HG03039 (cell line): ENCODE results near the gene YJU2.

Experiments
- ATAC-seq: cut with Tn5 transposase; IDR thresholded peaks from one replicate; pipeline ENCODE4 v1.9.1; 2021; ENCODE audit warnings: mild to moderate bottlenecking, moderate library complexity; ENCODE audit not compliant: unreplicated experiment

The YJU2 gene

GRCh38 chr19:4295972-4296771, 49.3 kb downstream of the YJU2 start:
- ATAC-seq: no peak

GRCh38 chr19:4297901-4298809, 51.3 kb downstream of the YJU2 start:
- no peak for ATAC-seq

- no peak for ATAC-seq
Measured at GRCh38 chr19:4298810-4299550, 52.1 kb downstream of the YJU2 start.

GRCh38 chr19:4300589-4300988, 53.7 kb downstream of the YJU2 start:
- no peak for ATAC-seq

- no peak for ATAC-seq
Measured at GRCh38 chr19:4301590-4302242, 54.8 kb downstream of the YJU2 start.

GRCh38 chr19:4302243-4302640, 55.4 kb downstream of the YJU2 start, which contains the start of gene TMIGD2:
Gene TMIGD2 (minus strand): TSS chr19:4302389. CDS start chr19:4302385, 4 bp downstream.
- no peak for ATAC-seq

- ATAC-seq: no peak
Measured at GRCh38 chr19:4303819-4304537, 57.1 kb downstream of the YJU2 start.

- no peak for ATAC-seq
Measured at GRCh38 chr19:4304538-4305256, 57.8 kb downstream of the YJU2 start, which contains the start of gene FSD1. Gene FSD1 (plus strand): TSS chr19:4304598. CDS start chr19:4304747, 149 bp downstream.

GRCh38 chr19:4305257-4305612, 58.4 kb downstream of the YJU2 start:
- no peak for ATAC-seq

GRCh38 chr19:4305659-4306058, 58.8 kb downstream of the YJU2 start:
- no peak for ATAC-seq

GRCh38 chr19:4310247-4311121, 63.6 kb downstream of the YJU2 start:
- ATAC-seq: no peak

- ATAC-seq: no peak
Measured at GRCh38 chr19:4313847-4314490, 67.1 kb downstream of the YJU2 start.

GRCh38 chr19:4316956-4317355, 70.1 kb downstream of the YJU2 start:
- no peak for ATAC-seq

- ATAC-seq: no peak
Measured at GRCh38 chr19:4318460-4318859, 71.6 kb downstream of the YJU2 start.
